ENCODE results near the gene TNS3.

Gene TNS3

DNA sequence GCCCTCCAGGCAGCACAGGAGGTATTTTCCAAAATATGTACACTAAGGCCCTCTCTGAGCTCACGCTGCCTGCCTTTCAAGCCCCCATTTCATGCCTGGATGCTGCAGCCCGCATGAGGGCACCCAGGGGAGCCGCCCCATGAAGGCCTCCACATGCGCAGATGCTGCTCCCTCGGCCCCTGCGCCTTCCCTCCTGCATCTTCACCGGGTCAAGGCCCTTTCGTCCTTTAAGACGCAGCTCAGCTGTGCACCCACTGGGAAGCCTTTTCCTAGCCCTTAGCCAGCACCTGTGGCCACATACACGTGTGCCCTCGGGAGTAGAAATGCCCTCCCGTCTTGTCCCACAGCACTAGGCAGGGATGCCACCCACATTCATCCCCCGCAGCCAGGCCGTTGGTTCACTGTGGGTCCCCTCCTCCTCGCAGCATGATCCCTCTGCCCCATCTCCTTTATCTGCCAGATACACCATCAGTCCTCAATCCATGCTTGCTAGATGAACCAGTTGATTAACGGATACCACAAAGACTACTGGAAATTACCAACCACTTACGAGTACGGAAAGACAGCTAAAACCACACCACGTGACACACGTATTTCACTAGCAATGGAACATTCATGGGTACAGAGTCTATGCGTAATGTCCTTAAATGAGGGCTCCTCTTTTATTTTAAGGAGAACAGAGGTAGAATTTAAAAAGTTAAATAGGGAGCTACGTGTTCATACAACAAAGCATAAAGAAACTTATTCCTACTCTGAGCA lies 278.0 kb downstream of the TNS3 start:
- no peak for DNase-seq (ENCODE audit: insufficient read length, low spot score)
- no peak for FAIRE-seq
- no peak for TF ChIP-seq CTCF (IDR thresholded peaks at IDR 0.05; ENCODE audit: insufficient read depth, missing control alignments)

DNA sequence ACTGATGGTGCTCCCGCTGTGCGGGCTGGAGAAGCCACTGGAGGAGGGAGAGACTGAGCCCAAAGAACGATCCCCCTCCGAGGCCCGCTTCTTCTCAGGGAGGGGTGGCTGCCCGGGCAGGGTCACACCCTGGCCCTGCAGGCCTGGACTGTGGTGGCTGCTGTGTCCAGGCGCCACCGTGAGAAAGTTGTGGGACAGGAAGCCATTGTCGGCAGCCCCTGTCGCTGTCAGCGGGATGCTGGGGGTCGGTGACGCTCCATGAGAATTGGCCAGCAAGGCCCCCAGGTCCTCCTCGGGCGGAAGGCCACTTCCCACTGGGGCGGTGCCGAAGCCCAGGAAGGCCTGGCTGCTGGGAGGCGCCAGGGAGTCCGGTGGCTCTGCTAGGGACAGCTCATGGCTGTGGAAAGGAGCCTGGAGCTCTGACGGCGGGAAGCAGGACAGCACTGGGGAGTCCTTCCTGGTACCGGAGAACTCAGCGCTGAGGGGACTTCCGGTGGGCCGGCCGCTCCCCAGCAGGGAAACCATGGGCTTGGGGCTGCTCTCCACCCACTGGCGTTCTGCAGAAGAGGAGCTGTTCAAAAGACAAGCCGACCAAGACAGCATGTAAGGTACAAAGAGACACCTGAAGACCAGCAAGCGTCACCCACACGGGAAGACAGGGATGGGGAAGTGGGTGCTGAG lies 278.8 kb downstream of the TNS3 start:
- FAIRE-seq (no peak), DNase-seq (ENCODE audit: insufficient read length, low spot score) (no peak)
- TF ChIP-seq CTCF (IDR thresholded peaks at IDR 0.05; ENCODE audit: insufficient read depth, missing control alignments): no peak

DNA sequence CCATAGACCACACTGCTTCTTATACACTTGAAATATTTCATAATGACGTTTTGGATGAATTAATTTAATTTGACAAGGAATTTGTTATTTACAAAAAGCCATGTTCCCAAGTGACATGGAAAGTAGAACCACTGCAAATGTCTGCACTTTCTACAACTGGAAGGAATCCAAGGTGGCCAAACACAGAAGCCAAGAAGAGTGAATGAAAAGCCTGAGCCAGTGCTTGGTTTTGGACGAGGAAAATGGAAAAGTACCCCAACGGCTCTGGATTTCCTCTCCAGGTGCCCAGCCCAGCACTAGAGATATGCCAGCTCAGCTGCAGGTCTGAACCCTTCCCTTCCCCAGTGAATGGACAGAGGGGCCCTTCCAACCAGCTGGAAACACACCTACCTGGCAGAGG lies 279.4 kb downstream of the TNS3 start:
- FAIRE-seq (no peak), DNase-seq (ENCODE audit: insufficient read length, low spot score) (no peak)
- TF ChIP-seq CTCF (IDR thresholded peaks at IDR 0.05; ENCODE audit: insufficient read depth, missing control alignments): no peak

GRCh38 chr7:47301657-47302295 lies 280.1 kb downstream of the TNS3 start:
- TF ChIP-seq CTCF (IDR thresholded peaks at IDR 0.05; ENCODE audit: insufficient read depth, missing control alignments): no peak
- FAIRE-seq (no peak), DNase-seq (ENCODE audit: insufficient read length, low spot score) (no peak)

GRCh38 chr7:47301105-47301477 lies 280.8 kb downstream of the TNS3 start:
- FAIRE-seq (no peak), DNase-seq (ENCODE audit: insufficient read length, low spot score) (no peak)
- TF ChIP-seq CTCF (IDR thresholded peaks at IDR 0.05; ENCODE audit: insufficient read depth, missing control alignments): no peak

- FAIRE-seq: no peak
- no peak for TF ChIP-seq CTCF (IDR thresholded peaks at IDR 0.05; ENCODE audit: insufficient read depth, missing control alignments)
- no peak for DNase-seq (ENCODE audit: insufficient read length, low spot score)
Observed at GRCh38 chr7:47300472-47301104, 281.3 kb downstream of the TNS3 start.

Data from D721Med (cell line).